Measurements from ENCODE around the gene DPH7. TPM values are rescaled to one million over a fixed set of nuclear protein-coding genes. Genes with fewer than 3 reads are reported as not detected.
"Not testable (repeated sequence)": the region's sequence is repeated elsewhere in the genome, so short reads cannot be mapped to it uniquely, and the experiment has no call there.

DPH7 gene
- total and polyA plus RNA-seq, 2 donors, result 21.2 to 28.8 TPM

DNA sequence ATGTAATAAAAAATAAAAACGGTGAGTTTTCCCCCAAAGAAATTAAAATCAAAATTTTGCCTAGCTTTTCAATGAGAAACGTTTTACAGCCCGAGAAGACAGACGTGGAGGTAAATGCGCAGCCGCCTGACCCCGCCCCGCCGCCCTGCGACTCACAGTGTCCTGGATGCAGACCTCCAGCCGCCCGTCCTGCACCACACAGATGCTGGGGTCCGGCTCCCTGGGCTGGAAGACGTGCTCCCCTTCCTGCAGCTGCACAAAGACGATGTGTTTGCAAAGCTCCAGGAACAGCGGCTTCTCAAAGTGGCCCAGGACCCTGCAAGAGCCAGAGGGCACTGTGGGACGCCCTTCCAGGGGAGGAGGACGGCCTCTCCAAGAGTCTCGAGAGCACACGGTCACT lies 36.2 kb downstream of the DPH7 start:
- Histone ChIP-seq H3K36me3 (ENCODE audit: insufficient read depth) (peaks cover 4% of the 10 kb centered on the region), H3K4me1 (ENCODE audit: insufficient read depth) (no peaks in the 10 kb centered on the region), H3K4me3 (ENCODE audit: low read depth, low read length) (no peak overlapping the region), H3K27ac (ENCODE audit: low read depth) (no peak overlapping the region)
- WGBS, result 93% methylated on average over 20 of the region's 20 CpGs
- DNase-seq (ENCODE audit: extremely low spot score), result no peak

DNA sequence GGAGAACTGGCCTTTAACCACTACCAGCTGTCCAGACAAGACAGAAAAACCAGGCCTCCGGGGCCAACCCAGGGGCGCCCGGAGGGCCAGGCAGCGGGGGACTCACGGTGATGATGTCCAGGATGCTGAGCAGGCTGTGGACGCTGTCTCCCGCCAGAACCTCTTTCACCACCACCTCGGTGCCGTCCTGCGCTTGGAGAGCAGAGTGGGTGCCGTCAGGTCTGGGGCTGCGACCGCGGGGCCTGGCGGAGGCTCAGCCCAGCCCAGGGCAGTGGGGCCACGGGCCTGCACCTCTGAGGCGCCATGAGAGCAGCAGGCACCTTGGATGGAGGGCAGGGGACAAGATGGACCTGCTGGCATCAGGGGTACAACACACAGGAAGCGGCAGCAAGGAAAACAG lies 38.2 kb downstream of the DPH7 start:
- 82% methylated on average over 18 of the region's 18 CpGs for WGBS
- Histone ChIP-seq H3K4me1 (ENCODE audit: insufficient read depth) (no peaks in the 10 kb centered on the region), H3K27ac (ENCODE audit: low read depth) (no peak overlapping the region), H3K36me3 (ENCODE audit: insufficient read depth) (peaks cover 4% of the 10 kb centered on the region), H3K4me3 (ENCODE audit: low read depth, low read length) (no peak overlapping the region)
- no peak for DNase-seq (ENCODE audit: extremely low spot score)

DNA sequence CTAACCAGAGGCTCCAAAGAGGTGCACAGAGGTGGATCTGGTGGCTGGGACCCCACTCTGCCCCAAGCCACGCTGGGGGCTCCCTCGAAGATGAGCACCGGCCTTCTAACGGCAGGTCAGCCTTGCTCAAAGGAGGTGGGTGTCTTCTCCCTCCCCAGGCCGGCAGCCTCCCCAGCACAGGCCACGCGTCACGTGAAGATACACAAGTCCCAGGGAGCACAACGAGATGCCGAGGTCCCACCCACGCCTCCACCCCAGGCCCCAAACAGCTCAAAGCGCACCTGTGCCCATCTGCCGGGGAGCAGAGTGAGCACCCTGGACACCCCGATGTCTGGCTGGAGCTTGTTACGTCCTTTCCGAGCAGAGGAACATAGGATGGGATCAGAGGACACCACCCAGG lies 40.7 kb downstream of the DPH7 start:
- 97% methylated on average over 16 of the region's 16 CpGs for WGBS

DNA sequence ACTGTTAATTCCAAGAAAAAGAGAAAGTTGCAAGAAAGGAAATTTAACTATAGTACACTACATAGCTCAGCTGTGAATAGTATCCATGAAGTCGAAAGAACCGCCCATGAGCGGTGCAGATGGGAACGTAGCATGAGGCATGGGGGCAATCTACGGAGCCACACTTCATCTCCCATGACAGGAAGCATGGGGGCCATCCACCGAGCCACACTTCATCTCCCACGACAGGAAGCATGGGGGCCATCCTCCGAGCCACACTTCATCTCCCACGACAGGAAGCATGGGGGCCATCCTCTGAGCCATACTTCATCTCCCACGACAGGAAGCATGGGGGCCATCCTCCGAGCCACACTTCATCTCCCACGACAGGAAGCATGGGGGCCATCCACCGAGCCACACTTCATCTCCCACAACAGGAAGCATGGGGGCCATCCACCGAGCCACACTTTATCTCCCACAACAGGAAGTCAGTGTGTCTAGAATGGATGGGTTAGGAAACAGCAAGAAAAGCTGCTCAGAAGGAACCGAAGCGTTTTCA lies 42.1 kb downstream of the DPH7 start:
- H3K4me1 ChIP-seq (ENCODE audit: insufficient read depth); DNase-seq (ENCODE audit: extremely low spot score); H3K27ac ChIP-seq (ENCODE audit: low read depth); H3K4me3 ChIP-seq (ENCODE audit: low read depth, low read length); H3K36me3 ChIP-seq (ENCODE audit: insufficient read depth): not testable (repeated sequence)
- 79% methylated on average over 16 of the region's 16 CpGs for WGBS

More for the DNA sequence above, 40.7 kb downstream of the DPH7 start:
- no peak overlapping the region for H3K4me3 ChIP-seq (ENCODE audit: low read depth, low read length)
- no peaks in the 10 kb centered on the region for H3K4me1 ChIP-seq (ENCODE audit: insufficient read depth)
- no peak for DNase-seq (ENCODE audit: extremely low spot score)
- no peak overlapping the region for H3K27ac ChIP-seq (ENCODE audit: low read depth)
- H3K36me3 ChIP-seq (ENCODE audit: insufficient read depth), result peaks cover 4% of the 10 kb centered on the region

DNA sequence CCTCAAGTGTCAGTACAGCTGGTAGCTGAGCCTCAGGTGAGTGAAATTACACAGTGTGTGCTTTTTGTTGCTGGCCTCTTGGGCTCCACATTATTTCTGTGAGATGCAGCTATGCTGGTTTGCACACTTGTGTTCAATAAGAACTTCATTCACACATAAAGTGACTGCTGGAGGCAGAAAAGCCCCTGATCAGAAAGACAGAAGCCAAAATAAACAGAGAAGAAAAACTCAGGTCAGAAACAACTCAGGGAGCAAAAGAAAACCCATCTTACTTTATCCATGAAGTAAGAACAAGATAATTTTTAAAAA lies 43.7 kb downstream of the DPH7 start:
- Histone ChIP-seq H3K36me3 (ENCODE audit: insufficient read depth) (no peaks in the 10 kb centered on the region), H3K4me3 (ENCODE audit: low read depth, low read length) (no peak overlapping the region), H3K4me1 (ENCODE audit: insufficient read depth) (no peaks in the 10 kb centered on the region), H3K27ac (ENCODE audit: low read depth) (no peak overlapping the region)
- no peak for DNase-seq (ENCODE audit: extremely low spot score)

DNA sequence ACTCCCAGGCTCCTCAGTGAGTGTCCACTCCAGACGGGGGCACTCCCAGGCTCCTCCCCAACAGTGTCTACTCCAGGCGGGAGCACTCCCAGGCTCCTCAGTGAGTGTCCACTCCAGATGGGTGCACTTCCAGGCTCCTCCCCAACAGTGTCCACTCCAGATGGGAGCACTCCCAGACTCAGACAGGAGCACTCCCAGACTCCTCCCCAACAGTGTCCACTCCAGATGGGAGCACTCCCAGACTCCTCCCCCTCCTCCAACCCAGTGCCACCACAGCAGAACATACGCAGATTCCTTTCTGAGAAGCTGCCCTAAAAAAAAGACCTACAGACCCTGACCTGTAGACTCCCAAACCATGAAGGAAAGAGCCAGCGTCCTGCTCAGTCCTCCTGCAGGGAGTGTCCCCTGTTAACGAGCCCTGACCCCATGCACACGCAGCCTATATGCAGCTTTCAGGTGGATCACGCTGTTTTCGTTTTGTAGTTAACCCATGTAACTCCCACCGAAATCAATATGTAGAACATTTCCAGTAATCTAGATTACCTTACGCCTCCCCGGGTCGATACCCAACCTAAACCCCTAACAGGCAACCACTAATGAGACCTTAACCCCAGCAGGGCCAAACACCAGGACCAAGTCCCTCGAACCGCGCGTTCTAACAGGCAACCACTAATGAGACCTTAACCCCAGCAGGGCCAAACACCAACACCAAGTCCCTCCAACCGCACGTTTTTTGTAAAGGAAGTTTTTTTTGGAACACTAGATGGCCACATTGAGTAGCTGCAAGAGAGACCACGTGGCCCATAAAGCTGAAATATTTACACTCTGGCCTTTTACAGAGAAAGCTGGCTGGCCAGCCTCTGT lies 44.2 kb downstream of the DPH7 start:
- Histone ChIP-seq H3K27ac (ENCODE audit: low read depth) (no peak overlapping the region), H3K4me1 (ENCODE audit: insufficient read depth) (no peaks in the 10 kb centered on the region), H3K4me3 (ENCODE audit: low read depth, low read length) (no peak overlapping the region), H3K36me3 (ENCODE audit: insufficient read depth) (no peaks in the 10 kb centered on the region)
- 41% methylated on average over 19 of the region's 19 CpGs for WGBS
- DNase-seq (ENCODE audit: extremely low spot score), result peak; percentile 48

DNA sequence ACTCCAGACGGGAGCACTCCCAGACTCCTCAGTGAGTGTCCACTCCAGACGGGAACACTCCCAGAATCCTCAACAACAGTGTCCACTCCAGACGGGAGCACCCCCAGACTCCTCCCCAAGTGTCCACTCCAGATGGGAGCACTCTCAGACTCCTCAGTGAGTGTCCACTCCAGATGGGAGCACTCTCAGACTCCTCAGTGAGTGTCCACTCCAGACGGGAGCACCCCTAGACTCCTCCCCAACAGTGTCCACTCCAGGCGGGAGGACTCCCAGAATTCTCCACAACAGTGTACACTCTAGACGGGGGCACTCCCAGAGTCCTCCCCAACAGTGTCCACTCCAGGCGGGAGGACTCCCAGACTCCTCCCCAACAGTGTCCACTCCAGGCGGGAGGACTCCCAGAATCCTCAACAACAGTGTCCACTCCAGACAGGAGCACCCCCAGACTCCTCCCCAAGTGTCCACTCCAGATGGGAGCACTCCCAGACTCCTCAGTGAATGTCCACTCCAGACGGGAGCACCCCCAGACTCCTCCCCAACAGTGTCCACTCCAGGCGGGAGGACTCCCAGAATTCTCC lies 45.7 kb downstream of the DPH7 start:
- WGBS, result 88% methylated on average over 10 of the region's 10 CpGs
- not testable (repeated sequence) for DNase-seq (ENCODE audit: extremely low spot score); H3K4me3 ChIP-seq (ENCODE audit: low read depth, low read length); H3K27ac ChIP-seq (ENCODE audit: low read depth); H3K36me3 ChIP-seq (ENCODE audit: insufficient read depth); H3K4me1 ChIP-seq (ENCODE audit: insufficient read depth)

DNA sequence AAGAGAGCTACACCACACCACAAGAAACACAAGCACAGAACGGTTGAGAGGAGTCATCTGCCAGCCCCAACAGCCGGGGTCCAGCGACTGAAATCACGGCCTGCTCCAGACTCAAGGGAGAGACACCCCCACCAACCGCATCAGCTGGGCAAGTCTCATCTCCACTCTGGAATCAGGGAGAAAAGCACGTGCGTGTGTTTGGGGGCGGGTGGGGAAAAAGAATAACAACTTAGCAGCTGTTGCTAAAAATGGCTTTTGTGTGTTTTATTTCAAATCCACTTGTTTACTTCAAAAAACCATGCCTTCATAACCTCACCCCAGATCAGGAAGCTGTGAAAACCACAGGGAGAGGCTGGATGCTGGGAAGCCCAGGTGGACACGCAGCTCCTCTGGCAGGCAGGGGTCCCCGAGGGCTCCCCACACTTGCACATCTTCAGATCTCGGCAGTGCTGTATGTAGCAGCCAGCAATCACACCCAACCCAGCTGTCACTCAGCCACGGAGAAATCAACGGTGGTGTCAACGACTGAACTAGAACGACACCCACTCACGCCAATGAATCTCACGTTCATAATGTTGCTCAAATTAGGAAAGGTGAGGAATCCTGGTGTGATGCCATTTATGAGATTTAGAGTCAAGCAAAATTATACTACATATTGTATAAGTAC lies 47.5 kb downstream of the DPH7 start:
- Histone ChIP-seq H3K27ac (ENCODE audit: low read depth) (no peak overlapping the region), H3K4me3 (ENCODE audit: low read depth, low read length) (no peak overlapping the region), H3K36me3 (ENCODE audit: insufficient read depth) (no peaks in the 10 kb centered on the region), H3K4me1 (ENCODE audit: insufficient read depth) (no peaks in the 10 kb centered on the region)
- no peak for DNase-seq (ENCODE audit: extremely low spot score)
- WGBS, result 50% methylated on average over 17 of the region's 17 CpGs

DNA sequence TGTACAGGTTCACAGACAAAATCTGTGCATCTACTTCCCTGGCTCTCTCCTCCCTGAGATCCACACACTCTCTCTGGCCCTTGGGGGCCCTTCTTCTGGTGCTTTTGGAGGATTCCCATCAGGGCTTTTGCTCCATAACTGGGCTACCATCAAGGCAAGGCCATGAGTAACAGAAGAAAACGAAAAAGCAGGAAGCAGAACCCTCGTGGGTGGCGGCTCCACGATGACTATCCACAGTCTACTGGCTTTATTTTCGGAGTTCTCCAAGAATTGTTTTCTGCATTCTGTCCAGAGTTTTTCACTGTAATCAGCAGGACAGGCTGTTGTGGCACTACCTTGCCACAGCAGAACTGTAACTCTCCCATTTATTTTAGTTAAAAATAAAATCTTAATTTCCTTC lies 48.4 kb downstream of the DPH7 start:
- no peak overlapping the region for H3K4me3 ChIP-seq (ENCODE audit: low read depth, low read length)
- 70% methylated on average over 5 of the region's 5 CpGs for WGBS
- H3K36me3 ChIP-seq (ENCODE audit: insufficient read depth), result no peaks in the 10 kb centered on the region
- DNase-seq (ENCODE audit: extremely low spot score), result no peak
- H3K27ac ChIP-seq (ENCODE audit: low read depth), result no peak overlapping the region
- H3K4me1 ChIP-seq (ENCODE audit: insufficient read depth), result no peaks in the 10 kb centered on the region

DNA sequence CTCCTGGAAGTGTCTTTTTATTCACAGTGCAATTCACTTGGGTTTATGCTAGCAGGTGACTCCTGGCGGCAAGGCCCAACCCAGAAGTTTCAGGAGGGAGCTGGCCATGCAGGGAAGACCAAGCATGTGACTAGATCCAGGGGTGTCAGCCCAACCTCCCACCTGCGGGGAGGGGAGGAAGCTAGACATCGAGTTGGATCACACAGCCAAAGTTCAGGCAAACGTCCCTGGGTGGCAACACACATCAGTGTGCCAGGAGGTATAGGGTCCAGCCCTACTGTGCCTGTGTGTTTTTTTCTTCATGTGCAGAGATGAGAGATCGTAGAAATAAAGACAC lies 53.8 kb downstream of the DPH7 start:
- WGBS, result 79% methylated on average over 5 of the region's 5 CpGs
- H3K27ac ChIP-seq (ENCODE audit: low read depth), result no peak overlapping the region
- no peak for DNase-seq (ENCODE audit: extremely low spot score)
- no peaks in the 10 kb centered on the region for H3K4me1 ChIP-seq (ENCODE audit: insufficient read depth)
- H3K4me3 ChIP-seq (ENCODE audit: low read depth, low read length), result no peak overlapping the region
- H3K36me3 ChIP-seq (ENCODE audit: insufficient read depth), result no peaks in the 10 kb centered on the region

DNA sequence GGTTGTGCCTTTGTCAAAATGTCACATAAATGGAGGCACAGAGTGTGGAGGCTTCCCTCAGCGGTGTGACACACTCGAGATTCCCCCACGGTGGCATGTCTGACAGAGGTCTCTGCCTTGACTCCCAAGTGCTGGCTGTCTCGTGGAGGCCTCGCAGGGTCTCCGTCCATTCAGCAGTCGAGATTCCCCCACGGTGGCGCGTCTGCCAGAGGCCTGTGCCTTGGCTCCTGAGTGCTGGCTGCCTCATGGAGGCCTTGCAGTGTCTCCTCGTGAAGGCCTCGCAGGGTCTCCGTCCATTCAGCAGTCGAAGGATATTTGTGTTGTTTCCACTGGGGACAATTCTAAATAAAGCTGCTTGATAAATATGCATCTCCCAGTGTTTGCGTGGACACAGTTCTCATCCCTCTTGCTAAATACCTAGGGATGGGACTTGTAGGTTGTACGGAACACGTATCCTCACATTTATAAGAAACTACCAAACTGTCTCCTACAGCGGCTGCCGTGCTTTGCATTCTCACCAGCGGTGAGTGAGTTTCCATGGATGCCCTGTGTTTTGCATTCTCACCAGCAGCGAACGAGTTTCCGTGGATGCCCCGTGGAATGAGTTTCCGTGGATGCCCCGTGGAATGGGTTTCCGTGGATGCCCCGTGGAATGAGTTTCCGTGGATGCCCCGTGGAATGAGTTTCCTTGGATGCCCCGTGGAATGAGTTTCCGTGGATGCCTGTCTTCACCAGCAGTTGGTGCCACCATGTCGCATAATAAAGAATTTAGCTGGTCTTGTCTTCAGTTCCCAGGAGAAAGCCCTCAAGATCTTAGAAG lies 54.4 kb downstream of the DPH7 start:
- Histone ChIP-seq H3K4me3 (ENCODE audit: low read depth, low read length) (no peak overlapping the region), H3K36me3 (ENCODE audit: insufficient read depth) (no peaks in the 10 kb centered on the region), H3K27ac (ENCODE audit: low read depth) (no peak overlapping the region), H3K4me1 (ENCODE audit: insufficient read depth) (no peaks in the 10 kb centered on the region)
- no peak for DNase-seq (ENCODE audit: extremely low spot score)
- 96% methylated on average over 33 of the region's 33 CpGs for WGBS

DNA sequence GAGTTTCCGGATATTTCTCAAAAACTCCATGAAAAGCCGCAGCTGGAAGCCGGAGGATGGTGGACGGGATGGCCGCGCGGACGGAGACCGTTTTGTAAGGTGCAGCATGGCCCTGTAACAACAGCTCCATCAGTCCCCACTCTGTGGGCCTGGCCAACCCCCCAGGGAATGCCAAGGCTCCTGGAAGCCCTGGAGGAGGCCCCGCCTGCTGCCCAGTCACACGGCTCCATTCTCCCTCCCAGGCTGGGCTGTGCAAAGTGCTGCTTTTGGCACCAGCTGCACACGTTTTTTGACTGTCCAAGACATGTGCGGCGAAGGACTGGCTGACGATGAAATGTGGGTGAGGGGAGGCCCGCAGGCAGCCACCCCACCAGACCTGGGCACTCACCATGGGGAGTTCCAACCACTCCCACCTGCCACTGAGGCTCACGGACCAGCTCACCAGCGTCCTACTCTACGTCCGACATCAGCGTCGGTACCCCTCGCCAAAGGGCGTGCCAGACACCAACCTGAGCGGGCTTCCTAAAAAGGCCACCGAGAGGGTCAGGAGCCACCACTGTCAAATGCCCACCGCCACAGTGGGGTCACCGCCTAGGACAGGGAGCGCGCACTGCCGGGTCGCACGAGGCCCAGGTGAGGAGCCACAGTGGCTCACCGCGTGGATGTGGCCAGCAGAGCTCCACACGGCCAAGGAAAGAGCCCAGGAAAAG lies 55.8 kb downstream of the DPH7 start:
- H3K4me1 ChIP-seq (ENCODE audit: insufficient read depth), result no peaks in the 10 kb centered on the region
- no peaks in the 10 kb centered on the region for H3K36me3 ChIP-seq (ENCODE audit: insufficient read depth)
- H3K4me3 ChIP-seq (ENCODE audit: low read depth, low read length), result no peak overlapping the region
- no peak for DNase-seq (ENCODE audit: extremely low spot score)
- 93% methylated on average over 36 of the region's 36 CpGs for WGBS
- H3K27ac ChIP-seq (ENCODE audit: low read depth), result no peak overlapping the region

DNA sequence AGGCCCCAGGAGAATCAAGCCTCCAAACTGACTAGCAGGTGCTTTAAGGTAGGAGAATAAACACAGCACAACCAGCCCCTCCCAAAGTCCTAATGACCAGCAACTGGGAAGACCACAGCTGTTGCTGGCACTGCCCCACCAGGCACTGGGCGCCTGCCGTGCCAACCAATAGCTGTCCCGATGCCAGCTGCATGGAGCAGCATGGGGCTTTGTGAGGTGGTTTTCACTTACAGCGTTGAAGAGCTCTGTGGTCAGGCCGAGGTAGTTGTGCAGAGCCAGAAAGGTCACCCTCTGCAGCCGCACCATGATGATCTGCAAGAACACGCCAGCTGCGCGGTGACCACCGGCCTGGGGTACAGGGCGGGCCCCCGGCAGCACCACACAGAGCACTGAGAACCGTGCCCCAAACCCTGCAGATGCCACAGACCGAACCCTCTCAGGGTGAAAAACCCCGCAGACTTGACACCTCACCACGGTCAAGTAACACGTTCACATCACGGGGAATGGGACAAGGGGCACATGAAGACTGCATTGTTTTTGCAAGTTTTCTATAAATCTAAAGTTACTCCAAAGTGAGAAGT lies 57.2 kb downstream of the DPH7 start:
- Histone ChIP-seq H3K4me1 (ENCODE audit: insufficient read depth) (no peaks in the 10 kb centered on the region), H3K4me3 (ENCODE audit: low read depth, low read length) (no peak overlapping the region), H3K36me3 (ENCODE audit: insufficient read depth) (no peaks in the 10 kb centered on the region), H3K27ac (ENCODE audit: low read depth) (no peak overlapping the region)
- no peak for DNase-seq (ENCODE audit: extremely low spot score)
- WGBS, result 90% methylated on average over 18 of the region's 18 CpGs

Measured in urinary bladder (tissue), 4 donors.